Measurements from ENCODE around the gene C3orf33. TPM values are rescaled to one million over a fixed set of nuclear protein-coding genes. Genes with fewer than 3 reads are reported as not detected.

The C3orf33 gene
- total and polyA plus RNA-seq, 9 of the 15 experiments (the other 6 are each of a cell fraction or from before 2014, with no cell fraction given) = 4.1 to 10.2 (median 6.0) TPM

DNA sequence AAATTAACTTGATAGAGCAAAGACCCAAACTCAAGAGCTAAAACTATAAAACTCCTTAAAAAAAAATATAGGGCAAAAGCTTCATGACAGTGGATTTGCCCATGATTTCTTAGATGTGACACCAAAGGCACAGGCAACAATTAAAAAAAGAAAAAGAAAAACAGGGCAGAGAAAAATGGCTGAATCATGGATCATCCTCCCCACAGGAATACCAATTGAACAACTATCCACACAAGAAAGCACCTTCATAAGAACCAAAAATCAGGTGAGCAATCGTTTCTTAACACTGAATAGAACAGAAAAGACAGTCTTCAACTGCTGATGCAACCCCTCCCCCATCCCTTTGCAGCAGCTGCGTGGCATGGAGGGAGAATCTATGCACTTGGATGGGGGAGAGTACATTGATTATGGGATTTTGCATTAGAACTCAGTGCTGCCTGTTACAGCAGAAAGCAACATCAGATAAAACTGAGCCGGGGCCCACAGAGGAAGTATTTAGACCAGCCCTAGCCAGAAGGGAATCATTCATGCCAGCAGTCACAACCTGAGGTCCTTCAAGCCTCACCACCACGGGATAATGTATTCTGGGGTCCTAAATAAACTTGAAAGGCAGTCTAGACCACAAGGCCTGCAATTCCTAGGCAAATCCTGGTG is 15.7 kb downstream of the C3orf33 start (continued):
- TF ChIP-seq, protein P1, sequence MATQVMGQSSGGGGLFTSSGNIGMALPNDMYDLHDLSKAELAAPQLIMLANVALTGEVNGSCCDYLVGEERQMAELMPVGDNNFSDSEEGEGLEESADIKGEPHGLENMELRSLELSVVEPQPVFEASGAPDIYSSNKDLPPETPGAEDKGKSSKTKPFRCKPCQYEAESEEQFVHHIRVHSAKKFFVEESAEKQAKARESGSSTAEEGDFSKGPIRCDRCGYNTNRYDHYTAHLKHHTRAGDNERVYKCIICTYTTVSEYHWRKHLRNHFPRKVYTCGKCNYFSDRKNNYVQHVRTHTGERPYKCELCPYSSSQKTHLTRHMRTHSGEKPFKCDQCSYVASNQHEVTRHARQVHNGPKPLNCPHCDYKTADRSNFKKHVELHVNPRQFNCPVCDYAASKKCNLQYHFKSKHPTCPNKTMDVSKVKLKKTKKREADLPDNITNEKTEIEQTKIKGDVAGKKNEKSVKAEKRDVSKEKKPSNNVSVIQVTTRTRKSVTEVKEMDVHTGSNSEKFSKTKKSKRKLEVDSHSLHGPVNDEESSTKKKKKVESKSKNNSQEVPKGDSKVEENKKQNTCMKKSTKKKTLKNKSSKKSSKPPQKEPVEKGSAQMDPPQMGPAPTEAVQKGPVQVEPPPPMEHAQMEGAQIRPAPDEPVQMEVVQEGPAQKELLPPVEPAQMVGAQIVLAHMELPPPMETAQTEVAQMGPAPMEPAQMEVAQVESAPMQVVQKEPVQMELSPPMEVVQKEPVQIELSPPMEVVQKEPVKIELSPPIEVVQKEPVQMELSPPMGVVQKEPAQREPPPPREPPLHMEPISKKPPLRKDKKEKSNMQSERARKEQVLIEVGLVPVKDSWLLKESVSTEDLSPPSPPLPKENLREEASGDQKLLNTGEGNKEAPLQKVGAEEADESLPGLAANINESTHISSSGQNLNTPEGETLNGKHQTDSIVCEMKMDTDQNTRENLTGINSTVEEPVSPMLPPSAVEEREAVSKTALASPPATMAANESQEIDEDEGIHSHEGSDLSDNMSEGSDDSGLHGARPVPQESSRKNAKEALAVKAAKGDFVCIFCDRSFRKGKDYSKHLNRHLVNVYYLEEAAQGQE (IDR thresholded peaks at IDR 0.05; ENCODE audit: borderline replicate concordance) = 0 out of 2 replicates have a peak, but pooled peaks have one; percentile 12
- TF ChIP-seq, protein P1 (CRISPR knock-in tag; IDR thresholded peaks at IDR 0.05; ENCODE audit: low read depth) = no peak
- TF ChIP-seq MTF1 (CRISPR knock-in tag; IDR thresholded peaks at IDR 0.05; ENCODE audit: borderline replicate concordance) = no peak
- no peak for TF ChIP-seq ARID2 (IDR thresholded peaks at IDR 0.05)
- no peak for TF ChIP-seq ZFP91 (CRISPR knock-in tag; IDR thresholded peaks at IDR 0.05)
- 0 out of 2 replicates have a peak, but pooled peaks have one; percentile 15 for TF ChIP-seq NFE2 (IDR thresholded peaks at IDR 0.05; ENCODE audit: low read depth)
- peak; percentile 55; the same call in 1 of the 2 replicates for TF ChIP-seq ZNF316 (IDR thresholded peaks at IDR 0.05)
- TF ChIP-seq IFI16 (CRISPR knock-in tag; IDR thresholded peaks at IDR 0.05) = no peak
- no peak for TF ChIP-seq ID3 (CRISPR knock-in tag; IDR thresholded peaks at IDR 0.05)
- 0 out of 2 replicates have a peak, but pooled peaks have one; percentile 33 for TF ChIP-seq ID3 (tag; IDR thresholded peaks at IDR 0.05)
- TF ChIP-seq NFIC (IDR thresholded peaks at IDR 0.05) = 0 out of 2 replicates have a peak, but pooled peaks have one; percentile 89
- TF ChIP-seq RFX7 (CRISPR knock-in tag; IDR thresholded peaks at IDR 0.05) = no peak
- TF ChIP-seq ZNF830 (CRISPR knock-in tag; IDR thresholded peaks at IDR 0.05) = no peak
- no peak for TF ChIP-seq ETV6 (IDR thresholded peaks at IDR 0.05; ENCODE audit: borderline replicate concordance in 1 of 2, low read depth in 2 of 2, low read length in 1 of 2)
- TF ChIP-seq ETV6 (CRISPR knock-in tag; IDR thresholded peaks at IDR 0.05; ENCODE audit: borderline replicate concordance) = no peak
- TF ChIP-seq, protein P2, sequence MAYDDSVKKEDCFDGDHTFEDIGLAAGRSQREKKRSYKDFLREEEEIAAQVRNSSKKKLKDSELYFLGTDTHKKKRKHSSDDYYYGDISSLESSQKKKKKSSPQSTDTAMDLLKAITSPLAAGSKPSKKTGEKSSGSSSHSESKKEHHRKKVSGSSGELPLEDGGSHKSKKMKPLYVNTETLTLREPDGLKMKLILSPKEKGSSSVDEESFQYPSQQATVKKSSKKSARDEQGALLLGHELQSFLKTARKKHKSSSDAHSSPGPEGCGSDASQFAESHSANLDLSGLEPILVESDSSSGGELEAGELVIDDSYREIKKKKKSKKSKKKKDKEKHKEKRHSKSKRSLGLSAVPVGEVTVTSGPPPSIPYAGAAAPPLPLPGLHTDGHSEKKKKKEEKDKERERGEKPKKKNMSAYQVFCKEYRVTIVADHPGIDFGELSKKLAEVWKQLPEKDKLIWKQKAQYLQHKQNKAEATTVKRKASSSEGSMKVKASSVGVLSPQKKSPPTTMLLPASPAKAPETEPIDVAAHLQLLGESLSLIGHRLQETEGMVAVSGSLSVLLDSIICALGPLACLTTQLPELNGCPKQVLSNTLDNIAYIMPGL (CRISPR knock-in tag; IDR thresholded peaks at IDR 0.05) = no peak
- TF ChIP-seq CTBP1 (IDR thresholded peaks at IDR 0.05; ENCODE audit: borderline replicate concordance) = peak; percentile 6; the same call in 1 of the 2 replicates
- TF ChIP-seq ZBED1 (IDR thresholded peaks at IDR 0.05) = no peak
